HG03520 (cell line): Measurements from ENCODE around the gene PHACTR1.
"Not testable (repeated sequence)": the region's sequence is repeated elsewhere in the genome, so short reads cannot be mapped to it uniquely, and the experiment has no call there.

Experiments
- ATAC-seq: cut with Tn5 transposase; IDR thresholded peaks from one replicate; pipeline ENCODE4 v1.9.1; 2021; ENCODE audit warnings: mild to moderate bottlenecking, moderate library complexity; ENCODE audit not compliant: unreplicated experiment

PHACTR1 gene

GRCh38 chr6:13217206-13217905 lies 500.8 kb downstream of the PHACTR1 start:
- no peak for ATAC-seq

- no peak for ATAC-seq
Measured at GRCh38 chr6:13220266-13220665, 503.7 kb downstream of the PHACTR1 start.

DNA sequence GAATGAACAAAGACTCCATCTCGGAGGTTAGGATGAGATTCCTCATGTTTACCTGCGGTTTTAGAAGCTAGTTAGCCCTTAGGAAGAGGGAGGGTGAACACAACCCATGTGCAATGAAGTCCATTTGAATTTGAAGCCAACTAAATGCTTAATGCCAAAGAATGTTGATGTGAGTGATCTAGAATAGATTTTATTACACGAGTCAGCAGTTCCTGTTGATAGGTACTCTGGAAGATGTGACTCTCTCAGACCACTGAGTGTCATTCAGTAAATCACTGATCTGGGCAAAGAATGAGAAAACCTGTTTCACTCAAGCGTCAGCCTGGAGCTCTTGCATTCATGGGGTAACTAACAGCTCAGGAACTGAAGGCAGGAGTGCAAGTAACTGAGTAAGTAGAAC lies 505.5 kb downstream of the PHACTR1 start:
- no peak for ATAC-seq

- ATAC-seq = no peak
Measured at GRCh38 chr6:13226071-13226470, 509.5 kb downstream of the PHACTR1 start.

- ATAC-seq = no peak
Measured at GRCh38 chr6:13228264-13229204, 512.0 kb downstream of the PHACTR1 start.

- peak; percentile 78 for ATAC-seq
Measured at GRCh38 chr6:13229205-13230085, 512.9 kb downstream of the PHACTR1 start.

DNA sequence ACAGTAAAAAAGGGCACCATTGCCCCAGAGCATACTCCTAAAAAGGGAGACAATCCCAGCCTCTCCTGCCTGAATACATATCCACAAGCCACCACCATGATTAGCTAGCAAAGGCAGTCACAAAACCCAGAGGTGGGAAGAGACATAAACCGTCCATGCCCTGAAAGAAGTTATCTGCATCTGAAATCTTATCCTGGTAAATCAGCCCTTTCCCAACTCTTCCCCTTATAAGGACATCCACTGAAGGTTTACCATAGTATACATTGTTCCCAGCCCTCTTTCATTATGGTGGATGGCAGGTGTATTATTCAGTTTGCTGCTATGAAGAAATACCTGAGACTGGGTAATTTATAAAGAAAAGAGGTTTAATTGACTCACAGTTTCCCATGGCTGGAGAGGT lies 516.5 kb downstream of the PHACTR1 start:
- ATAC-seq = no peak

DNA sequence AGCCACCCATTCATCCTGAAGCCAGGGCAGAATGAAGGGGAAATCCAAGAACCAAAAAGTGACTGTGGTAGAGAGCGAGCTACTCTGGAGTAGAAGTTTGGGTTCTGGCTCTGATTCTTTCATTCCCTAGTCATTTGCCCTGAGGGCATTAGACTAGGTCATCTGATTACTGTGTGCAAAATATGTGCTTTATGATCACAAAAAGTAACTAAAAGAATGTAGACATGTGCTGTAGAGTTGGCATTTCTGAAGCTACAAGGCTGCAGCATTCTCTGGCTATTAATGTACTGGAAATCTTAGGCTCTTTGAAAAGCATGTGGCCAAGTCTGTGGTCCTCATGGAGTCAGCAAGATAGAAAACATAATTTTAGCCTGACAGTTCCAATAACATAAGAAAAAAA lies 517.6 kb downstream of the PHACTR1 start:
- no peak for ATAC-seq

DNA sequence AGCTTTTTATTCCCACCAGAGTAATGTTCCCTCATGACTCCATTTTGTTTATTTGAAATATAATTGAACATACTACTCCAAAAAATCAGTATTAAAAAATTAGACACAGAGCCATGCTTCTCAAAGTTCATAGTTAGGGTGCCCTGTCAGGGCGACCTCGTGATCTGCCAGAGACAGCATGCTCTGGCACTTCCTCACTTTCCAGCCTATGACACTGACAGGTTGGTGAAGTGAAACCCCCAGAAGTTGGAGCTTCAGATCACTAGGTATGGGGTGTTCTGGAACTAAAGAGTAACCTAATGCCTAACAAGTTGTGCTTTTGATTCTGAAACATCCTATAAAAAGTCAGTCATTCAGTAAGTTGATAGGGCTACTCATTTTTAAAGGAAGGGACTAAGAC lies 518.8 kb downstream of the PHACTR1 start:
- ATAC-seq = no peak

- ATAC-seq = no peak
Measured at GRCh38 chr6:13237318-13237717, 520.8 kb downstream of the PHACTR1 start.

DNA sequence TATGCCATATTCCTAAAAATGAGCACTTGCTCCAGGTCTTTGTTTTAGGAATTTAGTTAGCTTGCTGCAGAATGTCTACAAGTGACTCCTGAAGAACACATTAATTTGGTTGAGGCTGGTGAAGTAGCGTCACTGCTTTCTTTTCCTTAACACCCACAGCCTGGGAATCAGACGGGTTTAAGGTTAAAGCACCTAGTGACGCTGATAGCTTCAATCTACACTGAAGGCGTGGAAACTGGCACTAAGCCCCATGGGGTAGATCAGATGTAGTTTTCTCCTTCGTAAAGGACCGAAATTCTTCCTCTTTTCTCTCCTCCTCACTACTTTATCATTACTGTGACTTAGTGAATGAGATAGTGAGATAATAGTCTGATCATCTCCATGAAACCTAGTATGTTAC lies 521.5 kb downstream of the PHACTR1 start:
- no peak for ATAC-seq

DNA sequence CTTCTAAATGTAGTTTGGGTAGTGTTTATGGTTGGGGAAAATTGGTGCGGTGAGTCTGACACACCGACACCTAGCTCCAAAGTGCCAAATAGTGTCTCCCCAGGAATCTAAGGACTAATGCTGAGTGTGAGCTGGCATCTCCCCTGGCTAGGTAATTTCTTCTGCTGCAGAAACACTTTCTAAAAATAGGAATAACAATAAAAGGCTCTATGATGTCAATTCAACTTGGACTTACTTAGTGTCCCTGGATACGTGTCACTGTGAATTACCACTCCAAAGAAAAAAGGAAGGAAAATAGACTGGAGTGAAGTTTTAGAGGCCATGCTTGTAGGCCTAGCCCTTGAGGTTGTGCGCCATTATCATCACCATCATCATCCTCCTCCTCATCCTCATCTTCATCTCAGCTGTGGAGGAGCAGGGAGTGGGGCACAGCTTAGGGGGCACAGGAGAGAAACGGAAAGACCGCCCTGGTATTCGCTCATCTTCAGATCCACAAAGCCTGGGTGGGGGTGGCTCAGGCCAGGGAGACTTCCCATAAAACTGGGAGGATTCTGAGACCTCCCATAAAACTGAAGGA lies 522.2 kb downstream of the PHACTR1 start:
- no peak for ATAC-seq

DNA sequence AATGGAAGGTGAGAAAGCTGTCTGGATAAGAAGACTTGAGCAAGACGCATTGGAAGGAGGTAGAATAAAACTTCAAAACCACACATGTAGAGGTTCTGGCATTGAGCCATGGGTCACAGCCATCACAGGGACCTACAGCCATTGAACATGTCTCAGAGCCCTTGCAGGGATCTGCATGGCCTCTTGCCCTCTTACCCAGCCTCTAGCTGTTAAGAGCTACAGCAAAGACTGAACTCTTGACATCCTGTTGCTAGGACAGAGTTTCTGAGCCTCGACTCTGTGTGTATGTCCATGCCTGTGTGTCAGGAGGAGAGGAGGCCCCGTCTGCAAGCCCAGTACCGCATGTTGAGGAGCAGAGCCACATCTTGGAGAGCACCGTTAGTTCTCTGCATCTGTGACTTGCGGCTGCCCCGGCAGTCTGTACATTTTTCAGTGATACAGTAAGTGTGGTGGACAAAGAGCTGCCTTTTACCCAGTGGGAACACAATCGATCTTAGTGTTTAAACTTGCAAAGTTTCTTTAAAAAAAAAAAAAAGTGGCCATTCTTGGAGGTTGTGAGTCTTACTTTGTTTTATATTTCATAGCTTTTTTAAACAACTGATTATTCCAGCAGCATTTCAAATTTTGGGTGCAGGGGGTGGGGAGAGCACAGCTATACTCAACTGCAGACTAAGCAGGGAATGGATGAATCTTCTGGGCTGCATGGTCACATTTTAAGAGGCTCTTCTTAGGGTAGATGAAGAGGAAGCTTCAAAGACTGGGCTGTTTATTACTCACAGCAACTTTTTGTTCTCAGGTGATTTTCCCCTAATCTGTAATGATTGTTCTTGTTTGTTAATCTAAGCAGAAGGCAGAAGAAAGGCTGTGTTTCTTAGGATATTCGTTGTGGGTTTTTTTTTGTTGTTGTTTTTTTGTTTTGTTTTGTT lies 523.2 kb downstream of the PHACTR1 start:
- ATAC-seq = no peak

DNA sequence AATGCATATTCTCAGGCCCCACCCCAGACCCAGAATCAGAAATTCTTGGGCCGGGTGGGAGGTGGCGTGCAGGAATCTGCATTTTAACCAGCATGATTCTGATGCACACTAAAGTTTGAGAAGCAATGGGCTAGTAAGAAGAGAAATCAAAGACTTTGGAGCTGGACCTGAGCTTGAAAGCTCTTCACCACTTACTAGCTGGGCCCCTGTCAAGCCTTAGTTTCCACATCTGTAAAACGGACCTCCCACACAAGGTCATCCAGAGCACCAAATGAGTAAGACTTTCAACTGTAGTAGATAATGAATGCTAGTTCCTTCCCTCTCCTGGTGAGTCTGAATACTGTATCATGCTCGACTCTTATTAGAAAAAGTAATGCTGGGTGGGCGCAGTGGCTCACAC lies 524.8 kb downstream of the PHACTR1 start:
- ATAC-seq = no peak

DNA sequence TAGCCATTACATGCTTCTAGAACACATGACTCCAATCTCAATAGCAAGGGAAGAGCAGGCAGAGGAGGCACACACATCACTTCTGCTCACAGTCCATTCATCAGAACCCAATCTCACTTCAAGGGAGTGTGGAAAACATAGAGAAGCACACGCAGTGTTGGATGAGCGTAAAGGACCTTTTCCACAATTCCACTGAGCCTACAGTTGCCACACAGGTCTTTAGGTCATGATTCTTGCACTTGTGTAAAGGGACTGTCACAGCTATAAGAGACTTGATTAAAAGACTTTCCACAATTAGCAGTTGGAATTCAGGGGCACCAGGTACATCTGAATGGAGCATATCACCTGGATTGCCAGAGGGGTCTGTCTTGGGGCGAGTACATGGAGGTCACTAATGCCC lies 525.6 kb downstream of the PHACTR1 start:
- no peak for ATAC-seq

DNA sequence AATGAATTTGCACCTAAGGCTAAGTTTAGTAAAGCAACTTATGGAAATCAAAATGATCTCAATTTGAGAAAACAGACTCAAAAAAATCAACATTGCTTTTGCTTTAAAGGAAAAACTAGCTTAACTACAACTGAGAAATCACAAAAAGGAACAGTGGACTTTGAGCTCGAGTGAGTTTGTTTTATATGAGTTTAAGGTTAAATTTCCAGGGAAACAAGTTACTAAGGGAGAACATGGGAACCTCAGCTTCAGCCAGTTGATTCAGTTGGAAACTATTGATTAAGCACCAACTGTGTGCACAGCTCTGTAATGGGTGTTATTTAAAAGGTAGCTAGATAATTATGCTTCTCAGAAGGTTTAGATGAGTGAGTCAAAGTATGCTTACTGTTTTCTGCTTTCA lies 526.0 kb downstream of the PHACTR1 start:
- ATAC-seq = no peak

- no peak for ATAC-seq
Measured at GRCh38 chr6:13243033-13243432, 526.5 kb downstream of the PHACTR1 start.

DNA sequence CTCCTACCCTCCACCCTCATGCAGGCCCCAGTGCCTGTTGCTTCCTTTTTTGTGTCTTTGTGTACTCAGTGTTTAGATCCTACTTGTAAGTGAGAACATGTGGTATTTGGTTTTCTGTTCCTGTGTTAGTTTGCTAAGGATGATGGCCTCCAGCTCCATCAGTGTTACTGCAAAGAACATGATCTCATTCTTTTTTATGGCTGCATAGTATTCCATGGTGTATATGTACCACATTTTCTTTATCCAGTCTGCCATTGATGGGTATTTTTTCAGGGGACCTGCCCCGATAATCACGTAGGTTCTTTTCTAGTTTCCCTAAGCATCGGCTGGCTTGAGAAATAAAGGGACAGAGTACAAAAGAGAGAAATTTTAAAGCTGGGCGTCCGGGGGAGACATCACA lies 527.2 kb downstream of the PHACTR1 start:
- ATAC-seq = not testable (repeated sequence)

GRCh38 chr6:13247627-13248026 lies 531.1 kb downstream of the PHACTR1 start:
- ATAC-seq = no peak

- ATAC-seq = no peak
Measured at GRCh38 chr6:13248053-13248452, 531.5 kb downstream of the PHACTR1 start.
